ENCODE measurements around the gene CAB39.

CAB39 gene

GRCh38 chr2:230846360-230846759 lies 133.7 kb downstream of the CAB39 start:
- no peak overlapping the region for H3K4me3 ChIP-seq
- no peak for DNase-seq (ENCODE audit: low spot score)
- H3K27ac ChIP-seq, result no peak overlapping the region
- TF ChIP-seq, protein P1, sequence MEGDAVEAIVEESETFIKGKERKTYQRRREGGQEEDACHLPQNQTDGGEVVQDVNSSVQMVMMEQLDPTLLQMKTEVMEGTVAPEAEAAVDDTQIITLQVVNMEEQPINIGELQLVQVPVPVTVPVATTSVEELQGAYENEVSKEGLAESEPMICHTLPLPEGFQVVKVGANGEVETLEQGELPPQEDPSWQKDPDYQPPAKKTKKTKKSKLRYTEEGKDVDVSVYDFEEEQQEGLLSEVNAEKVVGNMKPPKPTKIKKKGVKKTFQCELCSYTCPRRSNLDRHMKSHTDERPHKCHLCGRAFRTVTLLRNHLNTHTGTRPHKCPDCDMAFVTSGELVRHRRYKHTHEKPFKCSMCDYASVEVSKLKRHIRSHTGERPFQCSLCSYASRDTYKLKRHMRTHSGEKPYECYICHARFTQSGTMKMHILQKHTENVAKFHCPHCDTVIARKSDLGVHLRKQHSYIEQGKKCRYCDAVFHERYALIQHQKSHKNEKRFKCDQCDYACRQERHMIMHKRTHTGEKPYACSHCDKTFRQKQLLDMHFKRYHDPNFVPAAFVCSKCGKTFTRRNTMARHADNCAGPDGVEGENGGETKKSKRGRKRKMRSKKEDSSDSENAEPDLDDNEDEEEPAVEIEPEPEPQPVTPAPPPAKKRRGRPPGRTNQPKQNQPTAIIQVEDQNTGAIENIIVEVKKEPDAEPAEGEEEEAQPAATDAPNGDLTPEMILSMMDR (IDR thresholded peaks at IDR 0.05), result no peak

DNA sequence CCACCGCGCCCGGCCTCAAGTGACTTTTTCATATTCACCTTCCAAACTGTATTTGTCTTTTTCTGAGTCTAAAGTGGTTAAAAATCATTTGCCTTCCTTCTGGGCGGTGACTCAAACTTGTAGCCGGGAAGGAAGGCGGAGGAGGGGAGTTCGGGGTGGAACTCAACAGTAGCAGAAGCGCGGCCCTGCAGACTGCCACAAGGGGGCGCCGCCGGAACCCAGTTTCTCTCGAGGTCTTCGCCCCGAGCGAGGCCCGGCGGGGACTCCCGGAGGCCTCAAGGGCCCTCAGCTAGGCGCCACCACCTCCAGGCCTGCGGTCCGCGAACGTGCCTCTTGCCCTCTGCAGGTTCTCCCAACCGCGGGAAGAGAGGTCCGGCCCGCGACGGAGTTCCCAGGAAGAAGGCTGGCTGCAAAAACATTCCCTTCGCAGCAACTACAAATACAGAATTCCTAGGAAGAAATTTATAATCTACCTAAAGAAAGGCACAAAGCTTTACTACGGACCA lies 135.3 kb downstream of the CAB39 start:
- TF ChIP-seq, protein P1 (IDR thresholded peaks at IDR 0.05), result peak; percentile 80
- peak overlapping the region; percentile 54 for H3K4me3 ChIP-seq
- H3K27ac ChIP-seq, result no peak overlapping the region
- no peak for DNase-seq (ENCODE audit: low spot score)

GRCh38 chr2:230849633-230850357 lies 137.2 kb downstream of the CAB39 start:
- no peak for DNase-seq (ENCODE audit: low spot score)
- Histone ChIP-seq H3K4me3 (no peak overlapping the region), H3K27ac (no peak overlapping the region)
- TF ChIP-seq, protein P1 (IDR thresholded peaks at IDR 0.05), result peak; percentile 64

DNA sequence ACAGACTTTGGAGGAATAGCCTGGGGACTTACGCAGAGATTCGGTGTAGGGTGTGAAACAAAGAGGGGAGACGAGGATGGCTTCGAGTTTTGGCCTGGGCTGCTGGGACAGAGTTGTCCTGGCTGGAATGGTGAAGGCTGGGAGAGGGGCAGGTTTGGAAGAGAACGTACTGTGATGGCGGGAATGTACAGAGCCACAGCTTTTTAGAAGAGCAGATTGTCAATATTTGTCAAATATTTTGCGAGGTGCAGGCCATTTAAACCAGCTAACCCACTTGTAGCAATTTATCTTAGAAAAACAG lies 137.7 kb downstream of the CAB39 start:
- TF ChIP-seq, protein P1 (IDR thresholded peaks at IDR 0.05), result no peak
- DNase-seq (ENCODE audit: low spot score), result no peak
- Histone ChIP-seq H3K4me3 (no peak overlapping the region), H3K27ac (no peak overlapping the region)

DNA sequence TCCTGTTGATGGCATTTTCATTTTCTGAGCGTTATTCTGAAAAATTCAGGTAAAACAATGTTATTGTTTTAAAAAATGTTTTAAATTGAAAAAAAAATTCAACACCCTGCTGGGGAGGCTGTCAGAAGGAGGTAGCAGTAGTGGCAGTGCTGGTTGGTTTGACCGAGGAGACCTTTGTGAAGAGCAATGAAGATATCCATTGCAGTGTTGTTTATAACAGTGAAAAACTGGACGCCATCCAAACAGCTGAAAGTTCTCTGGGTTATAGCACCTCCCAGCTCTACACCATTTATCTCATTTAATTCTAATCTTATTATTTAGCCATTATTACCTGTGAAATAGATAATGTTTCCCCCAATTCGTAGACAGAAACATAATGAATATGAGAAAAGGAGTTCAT lies 139.5 kb downstream of the CAB39 start:
- Histone ChIP-seq H3K27ac (no peak overlapping the region), H3K4me3 (no peak overlapping the region)
- TF ChIP-seq, protein P1 (IDR thresholded peaks at IDR 0.05), result no peak
- DNase-seq (ENCODE audit: low spot score), result no peak

DNA sequence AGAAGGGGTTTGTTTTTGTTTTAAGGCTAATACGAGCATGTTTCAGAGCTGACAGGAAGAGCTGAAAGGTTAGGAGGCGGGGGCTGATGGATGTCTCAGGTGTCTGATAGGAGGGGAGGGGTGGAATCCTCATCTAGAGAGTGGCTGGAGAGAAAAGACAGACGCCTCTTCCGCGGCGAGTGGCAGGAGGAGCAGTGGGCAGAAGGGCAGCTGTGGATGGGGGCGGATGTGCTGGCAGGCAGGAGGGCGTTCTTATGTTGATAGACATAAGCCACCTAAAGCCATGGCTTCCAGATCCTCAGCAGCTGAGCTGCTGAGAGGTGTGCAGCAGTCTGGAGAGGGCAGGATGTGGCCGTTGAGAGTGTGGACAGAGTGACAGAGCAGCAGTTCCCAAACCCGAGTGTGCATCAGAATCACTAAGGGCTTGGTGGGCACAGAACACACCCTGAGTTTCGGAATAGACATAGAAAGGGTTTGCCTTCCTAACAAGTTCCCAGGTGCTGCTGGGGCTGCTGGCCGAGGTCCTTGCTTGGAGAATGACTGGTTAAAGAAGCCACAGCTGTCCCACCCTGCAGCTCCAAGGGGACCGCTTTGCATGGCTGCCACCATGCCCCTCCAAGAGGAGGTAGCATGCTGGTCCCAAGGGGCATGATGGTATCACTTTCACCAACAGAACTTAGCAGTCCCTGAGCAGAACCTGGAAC lies 149.1 kb downstream of the CAB39 start:
- DNase-seq (ENCODE audit: low spot score), result no peak
- Histone ChIP-seq H3K27ac (no peak overlapping the region), H3K4me3 (no peak overlapping the region)
- TF ChIP-seq, protein P1 (IDR thresholded peaks at IDR 0.05), result no peak

DNA sequence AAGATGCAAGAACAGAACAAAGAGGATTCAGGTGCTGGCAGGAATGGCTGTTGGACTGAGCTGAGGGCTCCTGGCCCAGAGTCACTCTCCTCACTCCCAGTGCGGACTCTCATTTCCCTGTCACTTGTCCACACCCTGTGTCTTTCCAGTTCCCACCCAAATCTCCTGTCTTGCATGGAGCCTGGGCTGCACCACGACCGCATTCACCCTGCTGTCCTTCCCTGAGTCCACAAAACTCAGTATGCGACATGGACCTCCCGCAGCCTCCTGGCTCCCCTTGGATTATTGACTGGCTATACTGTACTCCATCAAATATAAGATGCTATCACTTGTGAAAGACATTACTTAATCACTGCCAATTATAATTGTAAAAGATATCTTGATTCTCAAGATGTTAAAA lies 149.7 kb downstream of the CAB39 start:
- H3K4me3 ChIP-seq, result no peak overlapping the region
- TF ChIP-seq, protein P1 (IDR thresholded peaks at IDR 0.05), result no peak

More for the DNA sequence above, 149.7 kb downstream of the CAB39 start:
- H3K27ac ChIP-seq, result no peak overlapping the region
- no peak for DNase-seq (ENCODE audit: low spot score)
